Measurements from ENCODE around the gene KATNAL2. TPM values are rescaled to one million over a fixed set of nuclear protein-coding genes. Genes with fewer than 3 reads are reported as not detected.

KATNAL2 gene
- total RNA-seq, 2 experiments from 2014 or later: 0.58 to 1.3 TPM

DNA sequence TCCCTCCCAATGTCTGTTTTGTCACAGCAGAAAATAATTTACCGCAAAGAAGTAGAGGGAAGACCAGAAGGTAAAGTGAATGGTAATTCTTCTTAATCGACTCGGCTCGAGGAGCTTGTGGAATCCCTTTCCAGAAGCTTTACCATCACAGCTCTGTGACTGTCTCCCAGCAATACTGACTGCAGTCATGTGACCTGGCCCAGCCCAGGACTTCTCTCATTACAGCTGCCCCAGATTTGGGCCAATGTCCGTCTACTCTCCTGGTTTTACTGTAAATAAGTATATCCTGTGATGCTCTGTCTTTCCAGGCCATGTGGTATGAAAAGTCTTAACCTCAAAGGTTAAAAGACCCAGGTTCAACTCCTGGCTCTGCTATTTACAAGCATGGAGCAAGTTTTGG lies 137.0 kb downstream of the KATNAL2 start:
- POLR2A ChIA-PET: no interaction called here
- H3K27ac Mint-ChIP-seq: no peak overlapping the region
- H3K4me1 Mint-ChIP-seq (ENCODE audit: low read depth): no peaks in the 10 kb centered on the region
- ATAC-seq (no peak), DNase-seq (no peak)
- H3K9me3 Mint-ChIP-seq: no peaks in the 10 kb centered on the region
- H3K4me3 Mint-ChIP-seq: no peak overlapping the region
- H3K27me3 Mint-ChIP-seq: peaks cover 3% of the 10 kb centered on the region
- CTCF ChIA-PET: interaction anchor here (1.3 kb wide), 1 partner anchor 18 kb away, joined by 3 read pairs; no protein-coding TSS in a partner anchor
- no peaks in the 10 kb centered on the region for H3K36me3 Mint-ChIP-seq (ENCODE audit: low read depth)
- TF ChIP-seq CTCF (IDR thresholded peaks at IDR 0.05): no peak
- intact Hi-C loops (cut with micrococcal nuclease): no loop called here

DNA sequence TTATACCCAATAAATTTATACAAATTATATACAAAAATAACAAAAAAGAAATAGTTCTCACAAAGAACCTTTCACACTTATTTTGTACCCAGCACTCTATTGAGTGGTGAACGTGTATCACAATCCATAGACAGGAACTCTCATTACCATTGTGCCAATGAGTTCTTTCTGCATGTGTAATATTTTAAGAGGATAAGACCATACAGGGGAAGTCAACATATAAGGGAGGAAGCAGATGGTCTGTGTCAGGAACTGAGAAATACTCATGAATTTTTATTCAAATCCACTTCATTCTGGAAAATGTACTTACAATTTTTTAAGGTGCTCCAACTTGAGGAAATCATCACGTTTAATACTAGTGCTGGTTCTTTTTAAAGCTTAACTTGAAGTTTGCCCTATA lies 145.1 kb downstream of the KATNAL2 start:
- intact Hi-C loops (cut with micrococcal nuclease): no loop called here
- no peaks in the 10 kb centered on the region for H3K4me1 Mint-ChIP-seq (ENCODE audit: low read depth)
- no peak for TF ChIP-seq CTCF (IDR thresholded peaks at IDR 0.05)
- CTCF ChIA-PET: interaction anchor here (1.3 kb wide), 1 partner anchor 8 kb away, joined by 3 read pairs; no protein-coding TSS in a partner anchor
- H3K9me3 Mint-ChIP-seq: no peaks in the 10 kb centered on the region
- H3K27ac Mint-ChIP-seq: no peak overlapping the region
- POLR2A ChIA-PET: no interaction called here
- H3K36me3 Mint-ChIP-seq (ENCODE audit: low read depth): no peaks in the 10 kb centered on the region
- ATAC-seq (no peak), DNase-seq (no peak)
- H3K4me3 Mint-ChIP-seq: no peak overlapping the region
- no peaks in the 10 kb centered on the region for H3K27me3 Mint-ChIP-seq

- TF ChIP-seq CTCF (IDR thresholded peaks at IDR 0.05): no peak
- Mint-ChIP-seq H3K4me3 (no peak overlapping the region), H3K27ac (no peak overlapping the region), H3K27me3 (no peaks in the 10 kb centered on the region), H3K36me3 (ENCODE audit: low read depth) (no peaks in the 10 kb centered on the region), H3K9me3 (no peaks in the 10 kb centered on the region), H3K4me1 (ENCODE audit: low read depth) (no peaks in the 10 kb centered on the region)
- ATAC-seq: no peak
- no peak for DNase-seq
- intact Hi-C loops (cut with micrococcal nuclease): no loop called here
- ChIA-PET CTCF (interaction anchor here (1.9 kb wide), 1 partner anchor 12 kb away, joined by 4 read pairs; no protein-coding TSS in a partner anchor), POLR2A (no interaction called here)
These were observed 145.7 kb downstream of the KATNAL2 start for GRCh38 chr18:47063096-47063495.

- TF ChIP-seq CTCF (IDR thresholded peaks at IDR 0.05): no peak
- Mint-ChIP-seq H3K36me3 (ENCODE audit: low read depth) (no peaks in the 10 kb centered on the region), H3K4me3 (no peak overlapping the region), H3K4me1 (ENCODE audit: low read depth) (no peaks in the 10 kb centered on the region), H3K9me3 (no peaks in the 10 kb centered on the region), H3K27me3 (no peaks in the 10 kb centered on the region), H3K27ac (no peak overlapping the region)
- CTCF ChIA-PET: no interaction called here
- ATAC-seq (no peak), DNase-seq (no peak)
- intact Hi-C loops (cut with micrococcal nuclease): no loop called here
- POLR2A ChIA-PET: no interaction called here
These were observed 150.2 kb downstream of the KATNAL2 start for GRCh38 chr18:47067648-47068047.

DNA sequence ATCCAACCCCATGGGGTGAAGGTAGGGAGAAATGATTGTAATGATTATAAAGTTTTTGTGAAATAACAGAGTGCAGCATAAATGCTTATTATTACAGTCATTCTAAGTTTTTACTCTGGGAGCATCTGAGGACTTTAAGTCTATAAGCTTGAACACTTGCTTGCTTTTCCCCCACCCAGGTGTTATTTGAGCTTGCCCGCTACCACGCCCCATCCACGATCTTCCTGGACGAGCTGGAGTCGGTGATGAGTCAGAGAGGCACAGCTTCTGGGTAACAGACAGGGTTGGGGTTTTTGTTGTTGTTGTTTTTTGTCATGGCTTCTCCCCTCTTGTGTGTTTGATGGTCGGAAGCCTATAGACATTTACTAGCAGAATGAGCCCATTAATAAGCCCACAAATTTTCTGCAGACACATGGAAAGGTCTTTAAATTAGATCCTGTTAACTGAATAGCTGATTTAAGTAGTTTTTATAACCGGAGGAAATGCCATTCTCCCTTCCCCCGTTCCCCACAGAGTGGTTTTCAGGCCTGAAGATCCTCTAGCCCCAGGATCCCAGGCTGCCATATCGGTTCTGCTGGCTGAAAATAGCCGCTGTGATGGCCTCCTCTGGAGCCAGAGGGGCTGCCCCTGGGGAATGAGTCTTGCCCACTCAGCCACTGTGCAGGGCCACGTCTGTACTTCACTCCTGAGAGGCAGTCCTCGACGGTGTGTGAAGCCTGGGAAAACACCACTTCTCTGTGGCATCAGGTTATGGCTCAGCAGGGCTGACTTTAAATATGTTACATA lies 157.9 kb downstream of the KATNAL2 start:
- no peak overlapping the region for H3K4me3 Mint-ChIP-seq
- CTCF ChIA-PET: interaction anchor here (1.4 to 1.6 kb wide), 2 partner anchors 37 to 140 kb away, joined by 4 read pairs; no protein-coding TSS in a partner anchor
- H3K36me3 Mint-ChIP-seq (ENCODE audit: low read depth): no peaks in the 10 kb centered on the region
- no peak for ATAC-seq
- no peak for TF ChIP-seq CTCF (IDR thresholded peaks at IDR 0.05)
- intact Hi-C loops (cut with micrococcal nuclease): no loop called here
- H3K4me1 Mint-ChIP-seq (ENCODE audit: low read depth): peaks cover 4% of the 10 kb centered on the region
- H3K27ac Mint-ChIP-seq: no peak overlapping the region
- POLR2A ChIA-PET: interaction anchor here (0.7 kb wide), 1 partner anchor 336 kb away, joined by 3 read pairs; no protein-coding TSS in a partner anchor
- no peaks in the 10 kb centered on the region for H3K27me3 Mint-ChIP-seq
- no peak for DNase-seq
- no peaks in the 10 kb centered on the region for H3K9me3 Mint-ChIP-seq

Data from activated CD8-positive, alpha-beta T cell treated with anti-CD3 and anti-CD28 coated beads for 36 hours (primary cell).